ENCODE results near the gene CAMKMT. TPM values are rescaled to one million over a fixed set of nuclear protein-coding genes. Genes with fewer than 3 reads are reported as not detected.

The CAMKMT gene
- total RNA-seq, 4 donors from 2014 or later = 2.6 to 9.5 (median 5.2) TPM

DNA sequence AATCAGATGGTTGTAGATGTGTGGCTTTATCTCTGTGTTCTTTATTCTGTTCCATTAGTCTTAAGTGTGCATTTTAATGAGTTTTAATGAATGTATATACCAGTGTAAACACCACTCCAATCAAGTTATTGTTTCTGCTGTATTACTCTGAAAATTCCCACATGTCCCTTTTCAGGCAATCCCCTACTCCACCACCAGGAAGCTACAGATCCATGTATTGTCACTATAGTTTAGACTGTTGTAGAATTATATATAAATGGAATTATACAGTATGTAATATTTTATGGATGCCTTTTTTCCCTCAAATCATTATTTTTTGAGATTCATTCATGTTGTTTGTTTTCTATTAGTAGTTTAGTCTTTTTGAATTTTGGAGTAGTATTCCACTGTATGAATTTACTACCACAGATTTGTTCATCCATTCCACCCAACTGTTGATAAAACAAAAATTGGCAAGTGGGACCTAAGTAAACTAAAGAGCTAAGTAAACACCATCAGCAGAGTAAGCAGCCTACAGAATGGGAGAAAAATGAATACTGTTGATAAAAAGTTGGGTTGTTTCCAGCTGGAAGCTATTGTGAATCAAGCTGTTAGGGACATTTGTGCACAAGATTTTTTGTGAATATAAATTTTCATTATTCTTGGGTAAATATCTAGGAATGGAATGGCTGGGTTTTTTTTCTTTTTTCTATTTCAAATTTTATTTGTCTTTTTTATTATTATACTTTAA is 262.0 kb downstream of the CAMKMT start:
- Histone ChIP-seq H3K36me3 (no peaks in the 10 kb centered on the region), H3K4me1 (peaks cover 0 to 2% of the 10 kb centered on the region in 2 donors), H3K4me3 (no peak overlapping the region), H3K9me3 (no peaks in the 10 kb centered on the region), H3K27me3 (no peaks in the 10 kb centered on the region), H3K27ac (no peak overlapping the region)
- DNase-seq (no peak), ATAC-seq (no peak)
- intact Hi-C loops (cut with DNase I; ENCODE audit: low total_unique reads) = no loop called here
- TF ChIP-seq POLR2A (IDR thresholded peaks at IDR 0.05) = no peak
- TF ChIP-seq, protein P1, sequence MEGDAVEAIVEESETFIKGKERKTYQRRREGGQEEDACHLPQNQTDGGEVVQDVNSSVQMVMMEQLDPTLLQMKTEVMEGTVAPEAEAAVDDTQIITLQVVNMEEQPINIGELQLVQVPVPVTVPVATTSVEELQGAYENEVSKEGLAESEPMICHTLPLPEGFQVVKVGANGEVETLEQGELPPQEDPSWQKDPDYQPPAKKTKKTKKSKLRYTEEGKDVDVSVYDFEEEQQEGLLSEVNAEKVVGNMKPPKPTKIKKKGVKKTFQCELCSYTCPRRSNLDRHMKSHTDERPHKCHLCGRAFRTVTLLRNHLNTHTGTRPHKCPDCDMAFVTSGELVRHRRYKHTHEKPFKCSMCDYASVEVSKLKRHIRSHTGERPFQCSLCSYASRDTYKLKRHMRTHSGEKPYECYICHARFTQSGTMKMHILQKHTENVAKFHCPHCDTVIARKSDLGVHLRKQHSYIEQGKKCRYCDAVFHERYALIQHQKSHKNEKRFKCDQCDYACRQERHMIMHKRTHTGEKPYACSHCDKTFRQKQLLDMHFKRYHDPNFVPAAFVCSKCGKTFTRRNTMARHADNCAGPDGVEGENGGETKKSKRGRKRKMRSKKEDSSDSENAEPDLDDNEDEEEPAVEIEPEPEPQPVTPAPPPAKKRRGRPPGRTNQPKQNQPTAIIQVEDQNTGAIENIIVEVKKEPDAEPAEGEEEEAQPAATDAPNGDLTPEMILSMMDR (IDR thresholded peaks at IDR 0.05 in 4 of 5, conservative IDR thresholded peaks at IDR 0.05 in 1 of 5) = peak in 1 of 5 experiments; percentile 19
- in situ Hi-C loops (cut with MboI; ENCODE audit: low sequenced_read_pairs in 4 of 4) = no loop called here

DNA sequence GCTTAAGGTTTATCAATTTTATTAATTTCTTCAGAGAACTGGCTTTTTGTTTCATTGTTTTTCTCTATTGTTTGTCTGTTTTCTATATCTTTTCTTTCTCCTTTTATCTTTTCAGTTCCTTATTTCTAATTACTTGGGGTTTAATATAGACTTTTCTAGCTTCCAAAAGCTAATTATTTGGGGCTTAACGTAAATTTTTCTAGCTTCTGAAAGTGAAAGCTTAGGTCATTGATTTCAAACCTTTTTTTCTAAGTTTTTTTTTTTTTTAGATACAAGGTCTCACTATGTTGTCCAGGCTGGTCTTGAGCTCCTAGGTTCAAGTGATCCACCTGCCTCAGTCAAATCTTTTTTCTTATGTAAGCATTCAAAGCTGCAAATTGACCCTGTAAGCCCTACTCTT is 266.6 kb downstream of the CAMKMT start:
- in situ Hi-C loops (cut with MboI; ENCODE audit: low sequenced_read_pairs in 4 of 4) = no loop called here
- Histone ChIP-seq H3K9me3 (no peaks in the 10 kb centered on the region), H3K27ac (no peak overlapping the region), H3K4me3 (no peak overlapping the region), H3K27me3 (no peaks in the 10 kb centered on the region), H3K4me1 (no peaks in the 10 kb centered on the region), H3K36me3 (no peaks in the 10 kb centered on the region)
- DNase-seq (no peak), ATAC-seq (no peak)
- intact Hi-C loops (cut with DNase I; ENCODE audit: low total_unique reads) = no loop called here
- TF ChIP-seq, protein P1 (IDR thresholded peaks at IDR 0.05 in 4 of 5, conservative IDR thresholded peaks at IDR 0.05 in 1 of 5) = no peak
- TF ChIP-seq POLR2A (IDR thresholded peaks at IDR 0.05) = no peak

DNA sequence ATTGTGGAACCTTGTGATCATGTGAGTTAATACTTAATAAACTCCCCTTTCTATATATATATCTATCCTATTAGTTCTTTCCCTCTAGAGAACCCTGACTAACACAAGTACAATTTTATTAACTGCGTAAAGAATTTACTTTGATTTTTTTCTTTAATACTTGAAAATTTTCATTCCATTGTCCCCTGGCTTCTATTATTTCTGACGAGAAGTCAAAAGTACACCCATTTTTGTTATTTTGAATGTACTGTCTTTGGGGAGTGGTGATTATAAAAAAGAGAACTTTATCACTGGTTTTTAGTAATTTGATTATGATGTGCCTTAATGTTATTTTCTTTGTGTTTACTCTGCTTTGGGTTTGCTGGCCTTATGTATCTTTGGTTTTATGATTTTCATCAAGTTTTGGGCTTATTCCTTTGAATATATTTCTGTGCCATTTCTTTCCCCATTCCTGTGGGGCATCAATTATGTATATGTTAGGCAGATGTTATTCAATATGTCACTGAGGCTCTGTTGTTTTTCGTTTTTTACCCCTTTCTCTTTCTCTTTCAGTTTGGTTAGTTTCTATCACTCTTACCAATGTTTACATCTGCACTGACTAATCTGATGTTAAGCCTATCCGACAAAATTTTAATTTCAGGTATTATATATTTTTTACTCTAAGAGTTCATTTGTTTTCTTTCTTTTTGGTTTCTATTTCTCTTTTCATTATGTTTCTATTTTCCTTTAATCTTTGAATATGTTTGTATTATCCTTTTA is 271.4 kb downstream of the CAMKMT start:
- no peak for DNase-seq
- ATAC-seq = no peak

DNA sequence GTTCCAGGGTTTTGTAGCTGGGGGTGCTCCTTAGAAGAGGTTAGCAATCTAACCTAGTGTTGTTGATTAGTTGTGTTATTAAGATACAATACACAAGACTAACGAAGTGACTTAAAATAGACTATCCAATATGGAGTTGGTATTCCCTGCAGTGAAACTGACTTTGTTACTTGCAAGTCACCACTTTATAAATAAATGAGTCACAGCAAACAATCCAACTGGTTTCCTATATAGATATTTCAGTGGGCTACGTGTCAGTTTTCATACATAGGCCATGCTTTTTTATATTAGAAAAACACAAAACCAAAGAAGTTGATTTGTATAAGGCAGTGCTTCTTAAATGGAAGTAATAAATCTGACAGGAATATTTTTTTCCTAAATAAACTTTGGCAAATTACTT is 274.0 kb downstream of the CAMKMT start:
- no peaks in the 10 kb centered on the region for H3K4me1 ChIP-seq
- TF ChIP-seq, protein P1 (IDR thresholded peaks at IDR 0.05 in 4 of 5, conservative IDR thresholded peaks at IDR 0.05 in 1 of 5) = no peak
- no peak for TF ChIP-seq POLR2A (IDR thresholded peaks at IDR 0.05)
- ATAC-seq (no peak), DNase-seq (no peak)
- no peak overlapping the region for H3K27ac ChIP-seq
- intact Hi-C loops (cut with DNase I; ENCODE audit: low total_unique reads) = no loop called here
- no peaks in the 10 kb centered on the region for H3K27me3 ChIP-seq
- H3K9me3 ChIP-seq = no peaks in the 10 kb centered on the region
- in situ Hi-C loops (cut with MboI; ENCODE audit: low sequenced_read_pairs in 4 of 4) = no loop called here
- no peak overlapping the region for H3K4me3 ChIP-seq
- H3K36me3 ChIP-seq = no peaks in the 10 kb centered on the region

More for the DNA sequence above, 271.4 kb downstream of the CAMKMT start:
- H3K27ac ChIP-seq = no peak overlapping the region
- H3K27me3 ChIP-seq = no peaks in the 10 kb centered on the region
- H3K4me3 ChIP-seq = no peak overlapping the region
- in situ Hi-C loops (cut with MboI; ENCODE audit: low sequenced_read_pairs in 4 of 4) (no loop called here), intact Hi-C loops (cut with DNase I; ENCODE audit: low total_unique reads) (no loop called here)
- no peaks in the 10 kb centered on the region for H3K36me3 ChIP-seq
- H3K9me3 ChIP-seq = no peaks in the 10 kb centered on the region
- no peak for TF ChIP-seq POLR2A (IDR thresholded peaks at IDR 0.05)
- TF ChIP-seq, protein P1 (IDR thresholded peaks at IDR 0.05 in 4 of 5, conservative IDR thresholded peaks at IDR 0.05 in 1 of 5) = no peak
- H3K4me1 ChIP-seq = no peaks in the 10 kb centered on the region

Data from gastrocnemius medialis (tissue), 4 donors.